ENCODE results near the gene LMF1.

GRCh38 chr16:890716-891352, 80.0 kb downstream of the LMF1 start:
- TF ChIP-seq, protein P1, sequence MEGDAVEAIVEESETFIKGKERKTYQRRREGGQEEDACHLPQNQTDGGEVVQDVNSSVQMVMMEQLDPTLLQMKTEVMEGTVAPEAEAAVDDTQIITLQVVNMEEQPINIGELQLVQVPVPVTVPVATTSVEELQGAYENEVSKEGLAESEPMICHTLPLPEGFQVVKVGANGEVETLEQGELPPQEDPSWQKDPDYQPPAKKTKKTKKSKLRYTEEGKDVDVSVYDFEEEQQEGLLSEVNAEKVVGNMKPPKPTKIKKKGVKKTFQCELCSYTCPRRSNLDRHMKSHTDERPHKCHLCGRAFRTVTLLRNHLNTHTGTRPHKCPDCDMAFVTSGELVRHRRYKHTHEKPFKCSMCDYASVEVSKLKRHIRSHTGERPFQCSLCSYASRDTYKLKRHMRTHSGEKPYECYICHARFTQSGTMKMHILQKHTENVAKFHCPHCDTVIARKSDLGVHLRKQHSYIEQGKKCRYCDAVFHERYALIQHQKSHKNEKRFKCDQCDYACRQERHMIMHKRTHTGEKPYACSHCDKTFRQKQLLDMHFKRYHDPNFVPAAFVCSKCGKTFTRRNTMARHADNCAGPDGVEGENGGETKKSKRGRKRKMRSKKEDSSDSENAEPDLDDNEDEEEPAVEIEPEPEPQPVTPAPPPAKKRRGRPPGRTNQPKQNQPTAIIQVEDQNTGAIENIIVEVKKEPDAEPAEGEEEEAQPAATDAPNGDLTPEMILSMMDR (IDR thresholded peaks at IDR 0.05; ENCODE audit: low read depth, low read length, poor library complexity, severe bottlenecking) = no peak
- no peak for TF ChIP-seq EZH2phosphoT487 (IDR thresholded peaks at IDR 0.05; ENCODE audit: borderline replicate concordance, low read length)

Measured in DOHH2 (cell line).